ENCODE results near the gene SLC37A3.

Gene SLC37A3

GRCh38 chr7:140310337-140311002 lies 87.9 kb downstream of the SLC37A3 start:
- no peak for FAIRE-seq

- no peak for FAIRE-seq
Observed at GRCh38 chr7:140308060-140308459, 90.3 kb downstream of the SLC37A3 start.

- no peak for FAIRE-seq
Observed at GRCh38 chr7:140304191-140304799, 94.0 kb downstream of the SLC37A3 start.

- FAIRE-seq: no peak
Observed at GRCh38 chr7:140300243-140301136, 97.8 kb downstream of the SLC37A3 start.

- no peak for FAIRE-seq
Observed at GRCh38 chr7:140298213-140298612, 100.1 kb downstream of the SLC37A3 start.

- FAIRE-seq: no peak
Observed at GRCh38 chr7:140297192-140297591, 101.1 kb downstream of the SLC37A3 start.

GRCh38 chr7:140295224-140295738 lies 103.0 kb downstream of the SLC37A3 start:
- FAIRE-seq: no peak

- no peak for FAIRE-seq
Observed at GRCh38 chr7:140294454-140294853, 103.9 kb downstream of the SLC37A3 start.

GRCh38 chr7:140292438-140292837 lies 105.9 kb downstream of the SLC37A3 start:
- no peak for FAIRE-seq

- no peak for FAIRE-seq
Observed at GRCh38 chr7:140289804-140290203, 108.5 kb downstream of the SLC37A3 start.

- no peak for FAIRE-seq
Observed at GRCh38 chr7:140287988-140288387, 110.3 kb downstream of the SLC37A3 start.

GRCh38 chr7:140285938-140286337 lies 112.4 kb downstream of the SLC37A3 start:
- FAIRE-seq: no peak

GRCh38 chr7:140284062-140284461 lies 114.3 kb downstream of the SLC37A3 start:
- no peak for FAIRE-seq

Data from colon (tissue), 2 donors.